OCI-LY3 (cell line): ENCODE measurements around the gene UBE2QL1.

Experiments
- H2AFZ ChIP-seq: fragments of 200-600, 300-600 bp; shearing (Covaris generic); 2 replicates; pipeline ENCODE4 v1.6.0; 2014; ENCODE audit warnings: antibody characterized with exemption, low read depth, low read length
- H3K27ac ChIP-seq: fragments of 200-600, 300-600 bp; sonication (generic); 2 replicates; pipeline ENCODE4 v1.5.1; 2014; ENCODE audit warnings: mild to moderate bottlenecking, low read length, moderate library complexity, mixed read lengths
- H3K27me3 ChIP-seq: fragments of 200-600, 300-600 bp; sonication (generic); 2 replicates; pipeline ENCODE4 v1.6.1; 2014; ENCODE audit warnings: low read depth, low read length, mixed read lengths
- H3K36me3 ChIP-seq: fragments of 200-600, 300-600 bp; sonication (generic); replicated peaks from 2 replicates; pipeline ENCODE3; 2014; ENCODE audit warnings: low read depth, low read length, mixed read lengths
- H3K4me1 ChIP-seq: fragments of 300-600, 200-600 bp; sonication (generic); 2 replicates; pipeline ENCODE4 v1.6.1; 2014; ENCODE audit warnings: low read length, mixed read lengths
- H3K4me2 ChIP-seq: fragments of 200-600, 300-600 bp; sonication (generic); 2 replicates; pipeline ENCODE4 v1.6.1; 2014; ENCODE audit warnings: low read length, mixed read lengths
- H3K4me3 ChIP-seq: fragments of 300-600, 200-600 bp; sonication (generic); 2 replicates; pipeline ENCODE4 v1.5.1; 2014; ENCODE audit warnings: antibody characterized with exemption, mild to moderate bottlenecking, low read length, moderate library complexity
- H3K79me2 ChIP-seq: fragments of 300-600, 200-600 bp; shearing (Covaris generic); 2 replicates; pipeline ENCODE4 v1.6.1; 2014; ENCODE audit warnings: mild to moderate bottlenecking, low read length, mixed read lengths
- H3K9ac ChIP-seq: fragments of 300-600, 200-600 bp; shearing (Covaris generic); 2 replicates; pipeline ENCODE4 v1.6.0; 2014; ENCODE audit warnings: mild to moderate bottlenecking, low read length, moderate library complexity
- H3K9me3 ChIP-seq: fragments of 200-600, 300-600 bp; shearing (Covaris generic); 2 replicates; pipeline ENCODE4 v1.6.1; 2014; ENCODE audit warnings: low read length, mixed read lengths; ENCODE audit not compliant: insufficient read depth
- H4K20me1 ChIP-seq: fragments of 200-600, 300-600 bp; sonication (generic); 2 replicates; pipeline ENCODE4 v1.6.1; 2016; ENCODE audit warnings: low read length, mixed read lengths; ENCODE audit not compliant: insufficient read depth
- CTCF ChIP-seq: fragments of 200-600, 300-600 bp; sonication (generic); IDR thresholded peaks from 2 replicates; pipeline ENCODE4 v1.5.1; 2014; ENCODE audit warnings: antibody characterized with exemption, low read length, low read depth
- EZH2phosphoT487 ChIP-seq: fragments of 200-600 bp; shearing (Covaris generic); IDR thresholded peaks from 2 replicates; pipeline ENCODE4 v1.6.1; 2018; ENCODE audit warnings: antibody characterized with exemption, mixed run types, low read depth

Gene UBE2QL1

GRCh38 chr5:6488021-6488420, 39.4 kb downstream of the UBE2QL1 start:
- no peak overlapping the region for H3K4me3 ChIP-seq
- H3K36me3 ChIP-seq = no peaks in the 10 kb centered on the region
- no peaks in the 10 kb centered on the region for H4K20me1 ChIP-seq
- no peak overlapping the region for H3K4me2 ChIP-seq
- peaks cover 41% of the 10 kb centered on the region for H3K4me1 ChIP-seq
- H3K9ac ChIP-seq = no peak overlapping the region
- no peak overlapping the region for H3K27ac ChIP-seq
- H3K27me3 ChIP-seq = peaks cover 61% of the 10 kb centered on the region
- H2AFZ ChIP-seq = no peak overlapping the region
- no peaks in the 10 kb centered on the region for H3K9me3 ChIP-seq
- no peak for TF ChIP-seq CTCF
- no peaks in the 10 kb centered on the region for H3K79me2 ChIP-seq

- no peaks in the 10 kb centered on the region for H3K9me3 ChIP-seq
- no peak overlapping the region for H3K27ac ChIP-seq
- no peaks in the 10 kb centered on the region for H3K79me2 ChIP-seq
- no peak overlapping the region for H2AFZ ChIP-seq
- peaks cover 39% of the 10 kb centered on the region for H3K4me1 ChIP-seq
- H3K4me3 ChIP-seq = no peak overlapping the region
- H3K4me2 ChIP-seq = no peak overlapping the region
- H4K20me1 ChIP-seq = no peaks in the 10 kb centered on the region
- H3K27me3 ChIP-seq = peaks cover 73% of the 10 kb centered on the region
- TF ChIP-seq EZH2phosphoT487 (no peak), CTCF (no peak)
- no peaks in the 10 kb centered on the region for H3K36me3 ChIP-seq
- H3K9ac ChIP-seq = no peak overlapping the region
These were observed 41.1 kb downstream of the UBE2QL1 start for GRCh38 chr5:6489643-6490185.

DNA sequence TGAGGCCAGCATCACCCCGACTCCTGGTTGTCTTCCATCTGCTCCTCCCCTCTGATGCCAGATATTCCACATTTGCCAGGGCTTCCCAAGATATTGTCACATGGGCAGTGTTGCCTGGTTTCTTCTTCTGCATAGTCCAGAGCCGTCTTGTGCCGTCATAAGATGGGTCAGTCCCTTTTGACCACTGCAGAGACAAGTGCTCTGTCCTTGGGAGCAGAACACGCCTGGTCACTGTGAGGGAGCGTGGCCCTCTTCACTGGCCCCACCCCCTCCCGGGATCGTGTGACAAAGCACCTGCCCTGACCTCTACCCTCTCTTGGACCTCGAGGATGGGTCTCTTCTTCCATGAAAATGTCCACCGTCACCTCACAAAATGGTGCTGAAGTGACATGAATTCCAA, 41.6 kb downstream of the UBE2QL1 start:
- Histone ChIP-seq H3K9ac (no peak overlapping the region), H3K36me3 (no peaks in the 10 kb centered on the region), H3K4me1 (peaks cover 33% of the 10 kb centered on the region), H3K27me3 (peaks cover 73% of the 10 kb centered on the region), H3K4me3 (no peak overlapping the region), H3K9me3 (no peaks in the 10 kb centered on the region), H3K79me2 (no peaks in the 10 kb centered on the region), H4K20me1 (no peaks in the 10 kb centered on the region), H2AFZ (no peak overlapping the region), H3K4me2 (no peak overlapping the region), H3K27ac (no peak overlapping the region)
- no peak for TF ChIP-seq CTCF
- no peak for TF ChIP-seq EZH2phosphoT487

- Histone ChIP-seq H3K4me1 (peaks cover 32% of the 10 kb centered on the region), H3K4me3 (no peak overlapping the region), H3K36me3 (no peaks in the 10 kb centered on the region), H3K79me2 (no peaks in the 10 kb centered on the region), H3K27ac (no peak overlapping the region), H4K20me1 (no peaks in the 10 kb centered on the region), H3K27me3 (peaks cover 73% of the 10 kb centered on the region), H2AFZ (no peak overlapping the region), H3K9ac (no peak overlapping the region), H3K9me3 (no peaks in the 10 kb centered on the region), H3K4me2 (no peak overlapping the region)
- TF ChIP-seq EZH2phosphoT487 = no peak
- TF ChIP-seq CTCF = no peak
These were observed 42.0 kb downstream of the UBE2QL1 start for GRCh38 chr5:6490693-6491092.
